Thoracic aorta (tissue), 2 donors: ENCODE data around the gene TMEM26. TPM values are rescaled to one million over a fixed set of nuclear protein-coding genes. Genes with fewer than 3 reads are reported as not detected.

ENCODE experiments used
- ATAC-seq: fragments of 150-250 bp; one replicate; pipeline ENCODE4 v1.8.0; 2017; ENCODE audit warnings: low read depth; ENCODE audit not compliant: insufficient number of reproducible peaks, low FRiP score
- DNase-seq: peaks from one replicate; pipeline ENCODE4 v3.0.0-alpha.2; 2020; ENCODE audit warnings: low spot score
- H3K27ac ChIP-seq, 2 donors: fragments of 200-600 bp; sonication (generic); 1 replicate in 1 of 2; 2 replicates in 1 of 2; pipeline ENCODE4 v1.5.1; 2016; ENCODE audit warnings: mild to moderate bottlenecking in 2 of 2, moderate library complexity in 2 of 2
- H3K27me3 ChIP-seq: fragments of 200-600 bp; sonication (generic); replicated peaks from 2 replicates; pipeline ENCODE4 v1.6.0; 2016; ENCODE audit warnings: mild to moderate bottlenecking; ENCODE audit not compliant: insufficient read depth
- H3K36me3 ChIP-seq: fragments of 200-600 bp; sonication (generic); one replicate; pipeline ENCODE4 v1.5.1; 2016
- H3K4me1 ChIP-seq, 2 donors: fragments of 200-600 bp; sonication (generic); 1 replicate in 1 of 2; 2 replicates in 1 of 2; pipeline versions ENCODE4 v1.5.1 to v1.6.0; 2016; ENCODE audit warnings: low read depth in 2 of 2, mild to moderate bottlenecking in 1 of 2; ENCODE audit not compliant: control insufficient read depth in 1 of 2
- H3K4me3 ChIP-seq: fragments of 200-600 bp; sonication (generic); 2 replicates; pipeline ENCODE4 v1.5.1; 2016; ENCODE audit warnings: mild to moderate bottlenecking
- H3K9me3 ChIP-seq: fragments of 200-600 bp; sonication (generic); 2 replicates; pipeline ENCODE4 v1.5.1; 2016
- CTCF ChIP-seq: fragments of 200-600 bp; sonication (generic); IDR thresholded peaks from one replicate; pipeline ENCODE4 v1.5.1; 2019; ENCODE audit warnings: antibody characterized with exemption
- total RNA-seq, 2 donors: library from RNA; depleted of rRNA; stranded (reverse); fragments of >200 nt; gene quantifications; one replicate each; pipeline versions ENCODE4 v1.1.0 to v1.2.3, GENCODE V29; 2016

The TMEM26 gene
- total RNA-seq, 2 donors from 2014 or later = 0.27 to 1.2 TPM

GRCh38 chr10:61423178-61423577 is 30.0 kb downstream of the TMEM26 start:
- H3K9me3 ChIP-seq = peaks cover 29% of the 10 kb centered on the region
- no peak overlapping the region for H3K4me3 ChIP-seq
- no peaks in the 10 kb centered on the region for H3K27me3 ChIP-seq
- no peak for DNase-seq
- H3K27ac ChIP-seq = no peak overlapping the region
- H3K36me3 ChIP-seq = no peaks in the 10 kb centered on the region
- ATAC-seq = no peak
- no peaks in the 10 kb centered on the region for H3K4me1 ChIP-seq
- no peak for TF ChIP-seq CTCF

- no peak for DNase-seq
Observed at GRCh38 chr10:61417661-61418060, 35.5 kb downstream of the TMEM26 start.

GRCh38 chr10:61415824-61416223 is 37.4 kb downstream of the TMEM26 start:
- H3K27ac ChIP-seq = no peak overlapping the region
- DNase-seq (no peak), ATAC-seq (no peak)
- peaks cover 7% of the 10 kb centered on the region for H3K9me3 ChIP-seq
- H3K27me3 ChIP-seq = no peaks in the 10 kb centered on the region
- no peak for TF ChIP-seq CTCF
- H3K4me3 ChIP-seq = no peak overlapping the region
- no peaks in the 10 kb centered on the region for H3K4me1 ChIP-seq
- no peaks in the 10 kb centered on the region for H3K36me3 ChIP-seq

More at GRCh38 chr10:61417661-61418060, 35.5 kb downstream of the TMEM26 start:
- no peak for ATAC-seq
- H3K27me3 ChIP-seq = no peaks in the 10 kb centered on the region
- peaks cover 12% of the 10 kb centered on the region for H3K9me3 ChIP-seq
- no peak overlapping the region for H3K27ac ChIP-seq
- no peak overlapping the region for H3K4me3 ChIP-seq
- TF ChIP-seq CTCF = no peak
- no peaks in the 10 kb centered on the region for H3K4me1 ChIP-seq
- H3K36me3 ChIP-seq = no peaks in the 10 kb centered on the region

- ATAC-seq = no peak
- peaks cover 14 to 18% of the 10 kb centered on the region in 2 donors for H3K4me1 ChIP-seq
- H3K36me3 ChIP-seq = no peaks in the 10 kb centered on the region
- no peak for DNase-seq
- H3K9me3 ChIP-seq = no peaks in the 10 kb centered on the region
- H3K27me3 ChIP-seq = no peaks in the 10 kb centered on the region
- no peak overlapping the region for H3K4me3 ChIP-seq
- TF ChIP-seq CTCF = no peak
- no peak overlapping the region for H3K27ac ChIP-seq
Observed at GRCh38 chr10:61411706-61412105, 41.5 kb downstream of the TMEM26 start.

- Histone ChIP-seq H3K4me3 (no peak overlapping the region), H3K36me3 (no peaks in the 10 kb centered on the region), H3K4me1 (peaks cover 17 to 19% of the 10 kb centered on the region in 2 donors), H3K9me3 (no peaks in the 10 kb centered on the region), H3K27ac (no peak overlapping the region), H3K27me3 (no peaks in the 10 kb centered on the region)
- no peak for TF ChIP-seq CTCF
- no peak for ATAC-seq
- DNase-seq = no peak
Observed at GRCh38 chr10:61410353-61411070, 42.7 kb downstream of the TMEM26 start.
